Measurements from ENCODE around the gene SWAP70. TPM values are rescaled to one million over a fixed set of nuclear protein-coding genes. Genes with fewer than 3 reads are reported as not detected.

The SWAP70 gene
- total RNA-seq, 1 donor from 2014 or later = 24.0 TPM

GRCh38 chr11:9776203-9776602, 112.3 kb downstream of the SWAP70 start:
- peaks cover 34% of the 10 kb centered on the region for H3K36me3 Mint-ChIP-seq
- H3K27me3 Mint-ChIP-seq (ENCODE audit: low read depth) = no peaks in the 10 kb centered on the region
- peaks cover 34% of the 10 kb centered on the region for H3K4me1 Mint-ChIP-seq
- peak overlapping the region; percentile 81 for H3K27ac Mint-ChIP-seq
- no peaks in the 10 kb centered on the region for H3K9me3 Mint-ChIP-seq
- no peak for TF ChIP-seq CTCF (IDR thresholded peaks at IDR 0.05; ENCODE audit: unreplicated experiment)
- no peak overlapping the region for H3K4me3 Mint-ChIP-seq
- no peak for DNase-seq (ENCODE audit: low spot score in 2 of 2, unreplicated experiment in 2 of 2)

GRCh38 chr11:9777066-9777465, 113.2 kb downstream of the SWAP70 start:
- Mint-ChIP-seq H3K27ac (peak overlapping the region; percentile 81), H3K4me1 (peaks cover 32% of the 10 kb centered on the region), H3K27me3 (ENCODE audit: low read depth) (no peaks in the 10 kb centered on the region), H3K36me3 (peaks cover 36% of the 10 kb centered on the region), H3K4me3 (no peak overlapping the region), H3K9me3 (no peaks in the 10 kb centered on the region)
- no peak for TF ChIP-seq CTCF (IDR thresholded peaks at IDR 0.05; ENCODE audit: unreplicated experiment)
- DNase-seq (ENCODE audit: low spot score in 2 of 2, unreplicated experiment in 2 of 2) = no peak

- peak overlapping the region; percentile 81 for H3K27ac Mint-ChIP-seq
- no peak overlapping the region for H3K4me3 Mint-ChIP-seq
- peaks cover 37% of the 10 kb centered on the region for H3K36me3 Mint-ChIP-seq
- H3K9me3 Mint-ChIP-seq = no peaks in the 10 kb centered on the region
- DNase-seq (ENCODE audit: low spot score in 2 of 2, unreplicated experiment in 2 of 2) = no peak
- no peaks in the 10 kb centered on the region for H3K27me3 Mint-ChIP-seq (ENCODE audit: low read depth)
- peaks cover 32% of the 10 kb centered on the region for H3K4me1 Mint-ChIP-seq
- TF ChIP-seq CTCF (IDR thresholded peaks at IDR 0.05; ENCODE audit: unreplicated experiment) = no peak
Measured at GRCh38 chr11:9777525-9777924, 113.6 kb downstream of the SWAP70 start.

- H3K4me3 Mint-ChIP-seq = no peak overlapping the region
- H3K27ac Mint-ChIP-seq = no peak overlapping the region
- H3K36me3 Mint-ChIP-seq = peaks cover 38% of the 10 kb centered on the region
- peaks cover 16% of the 10 kb centered on the region for H3K4me1 Mint-ChIP-seq
- no peaks in the 10 kb centered on the region for H3K27me3 Mint-ChIP-seq (ENCODE audit: low read depth)
- DNase-seq (ENCODE audit: low spot score in 2 of 2, unreplicated experiment in 2 of 2) = no peak
- no peaks in the 10 kb centered on the region for H3K9me3 Mint-ChIP-seq
- no peak for TF ChIP-seq CTCF (IDR thresholded peaks at IDR 0.05; ENCODE audit: unreplicated experiment)
Measured at GRCh38 chr11:9780929-9781328, 117.1 kb downstream of the SWAP70 start.

GRCh38 chr11:9783986-9784385, 120.1 kb downstream of the SWAP70 start:
- Mint-ChIP-seq H3K4me3 (no peak overlapping the region), H3K27me3 (ENCODE audit: low read depth) (no peaks in the 10 kb centered on the region), H3K4me1 (no peaks in the 10 kb centered on the region), H3K36me3 (peaks cover 49% of the 10 kb centered on the region), H3K27ac (peak overlapping the region; percentile 54), H3K9me3 (no peaks in the 10 kb centered on the region)
- no peak for DNase-seq (ENCODE audit: low spot score in 2 of 2, unreplicated experiment in 2 of 2)
- no peak for TF ChIP-seq CTCF (IDR thresholded peaks at IDR 0.05; ENCODE audit: unreplicated experiment)

All from mesothelial cell of epicardium (in vitro differentiated cells).